Neutrophil (primary cell): ENCODE measurements around the gene LAMC3.

Experiments
- H3K27ac ChIP-seq: fragments of 200-600 bp; sonication (generic); 2 replicates; pipeline ENCODE4 v1.5.1; 2016; ENCODE audit warnings: mild to moderate bottlenecking, moderate library complexity
- H3K27me3 ChIP-seq: fragments of 200-600 bp; sonication (generic); 2 replicates; pipeline ENCODE4 v1.6.0; 2016; ENCODE audit warnings: mild to moderate bottlenecking
- H3K36me3 ChIP-seq: fragments of 200-600 bp; sonication (generic); 2 replicates; pipeline ENCODE4 v1.5.1; 2017
- H3K4me1 ChIP-seq, 2 experiments: fragments of 200-600 bp in 1 of 2; sonication (generic) in 1 of 2; 1 replicate in 1 of 2; 2 replicates in 1 of 2; pipeline versions ENCODE4 v1.5.1 to v1.6.1; 2013 to 2016; ENCODE audit warnings: low read depth in 1 of 2, low read length in 1 of 2, mild to moderate bottlenecking in 1 of 2, moderate library complexity in 1 of 2; ENCODE audit not compliant: control insufficient read depth in 1 of 2, insufficient read depth in 1 of 2
- H3K4me3 ChIP-seq, 2 experiments: fragments of 200-600 bp in 1 of 2; sonication (generic) in 1 of 2; 1 replicate in 1 of 2; 2 replicates in 1 of 2; pipeline ENCODE4 v1.5.1; 2013 to 2016; ENCODE audit warnings: low read depth in 1 of 2, low read length in 1 of 2, mild to moderate bottlenecking in 1 of 2, moderate library complexity in 1 of 2
- H3K9me3 ChIP-seq: fragments of 200-600 bp; sonication (generic); 2 replicates; pipeline ENCODE4 v1.5.1; 2016
- TF ChIP-seq, protein P1 (sequence below): fragments of 200-600 bp; sonication (generic); IDR thresholded peaks from 2 replicates; pipeline ENCODE4 v1.5.1; 2016; ENCODE audit warnings: antibody characterized with exemption

Gene LAMC3

GRCh38 chr9:131050831-131051230, 41.9 kb downstream of the LAMC3 start:
- H3K4me1 ChIP-seq: peaks cover 11 to 13% of the 10 kb centered on the region in 2 experiments
- TF ChIP-seq, protein P1, sequence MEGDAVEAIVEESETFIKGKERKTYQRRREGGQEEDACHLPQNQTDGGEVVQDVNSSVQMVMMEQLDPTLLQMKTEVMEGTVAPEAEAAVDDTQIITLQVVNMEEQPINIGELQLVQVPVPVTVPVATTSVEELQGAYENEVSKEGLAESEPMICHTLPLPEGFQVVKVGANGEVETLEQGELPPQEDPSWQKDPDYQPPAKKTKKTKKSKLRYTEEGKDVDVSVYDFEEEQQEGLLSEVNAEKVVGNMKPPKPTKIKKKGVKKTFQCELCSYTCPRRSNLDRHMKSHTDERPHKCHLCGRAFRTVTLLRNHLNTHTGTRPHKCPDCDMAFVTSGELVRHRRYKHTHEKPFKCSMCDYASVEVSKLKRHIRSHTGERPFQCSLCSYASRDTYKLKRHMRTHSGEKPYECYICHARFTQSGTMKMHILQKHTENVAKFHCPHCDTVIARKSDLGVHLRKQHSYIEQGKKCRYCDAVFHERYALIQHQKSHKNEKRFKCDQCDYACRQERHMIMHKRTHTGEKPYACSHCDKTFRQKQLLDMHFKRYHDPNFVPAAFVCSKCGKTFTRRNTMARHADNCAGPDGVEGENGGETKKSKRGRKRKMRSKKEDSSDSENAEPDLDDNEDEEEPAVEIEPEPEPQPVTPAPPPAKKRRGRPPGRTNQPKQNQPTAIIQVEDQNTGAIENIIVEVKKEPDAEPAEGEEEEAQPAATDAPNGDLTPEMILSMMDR: no peak
- H3K27me3 ChIP-seq: no peaks in the 10 kb centered on the region
- no peaks in the 10 kb centered on the region for H3K36me3 ChIP-seq
- no peaks in the 10 kb centered on the region for H3K9me3 ChIP-seq
- no peak overlapping the region for H3K4me3 ChIP-seq
- no peak overlapping the region for H3K27ac ChIP-seq

DNA sequence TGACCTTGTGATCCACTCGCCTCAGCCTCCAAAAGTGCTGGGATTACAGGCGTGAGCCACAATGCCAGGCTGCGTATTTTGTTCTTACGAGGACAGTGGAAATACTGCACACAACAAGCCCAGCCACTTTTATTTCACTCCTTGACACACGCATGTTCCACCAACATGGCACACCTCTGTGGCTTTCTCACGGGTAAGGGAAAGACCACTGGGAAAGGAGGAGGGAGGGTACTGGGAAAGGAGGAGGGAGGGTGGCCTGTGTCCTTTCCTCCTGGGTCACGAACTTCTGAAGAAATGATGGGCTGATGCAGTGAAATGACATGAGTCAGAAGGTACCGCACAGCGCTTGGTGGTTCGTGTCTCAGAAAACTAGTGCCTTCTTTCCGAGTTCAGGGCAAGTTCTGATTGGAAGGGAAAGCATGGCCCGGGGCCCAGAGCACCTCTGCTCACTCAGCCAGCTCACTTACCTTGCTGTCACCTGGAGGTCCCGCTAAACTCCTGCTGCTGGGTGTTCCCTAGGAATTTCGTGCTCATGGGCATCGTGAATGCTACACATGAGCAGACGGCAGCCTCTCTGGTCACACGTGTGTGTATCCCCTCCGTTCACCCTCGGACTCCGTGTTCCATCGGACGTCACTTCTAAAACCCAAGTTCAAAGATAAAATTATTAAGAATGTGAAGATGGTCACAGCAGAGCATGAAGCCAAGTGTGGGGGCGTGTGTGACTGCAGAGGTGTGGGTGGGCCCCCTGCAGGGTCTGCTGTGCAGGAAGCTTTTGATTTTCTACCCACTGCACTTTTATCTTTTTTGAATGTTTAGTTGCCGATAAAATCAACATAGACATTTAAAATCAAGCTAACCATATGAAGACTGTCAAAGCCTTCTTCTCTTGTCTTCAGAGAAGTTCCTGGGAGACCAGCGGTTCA, 42.9 kb downstream of the LAMC3 start:
- H3K9me3 ChIP-seq: no peaks in the 10 kb centered on the region
- no peak overlapping the region for H3K4me3 ChIP-seq
- no peaks in the 10 kb centered on the region for H3K27me3 ChIP-seq
- H3K36me3 ChIP-seq: no peaks in the 10 kb centered on the region
- H3K27ac ChIP-seq: no peak overlapping the region
- TF ChIP-seq, protein P1: no peak
- H3K4me1 ChIP-seq: peaks cover 7 to 9% of the 10 kb centered on the region in 2 experiments

DNA sequence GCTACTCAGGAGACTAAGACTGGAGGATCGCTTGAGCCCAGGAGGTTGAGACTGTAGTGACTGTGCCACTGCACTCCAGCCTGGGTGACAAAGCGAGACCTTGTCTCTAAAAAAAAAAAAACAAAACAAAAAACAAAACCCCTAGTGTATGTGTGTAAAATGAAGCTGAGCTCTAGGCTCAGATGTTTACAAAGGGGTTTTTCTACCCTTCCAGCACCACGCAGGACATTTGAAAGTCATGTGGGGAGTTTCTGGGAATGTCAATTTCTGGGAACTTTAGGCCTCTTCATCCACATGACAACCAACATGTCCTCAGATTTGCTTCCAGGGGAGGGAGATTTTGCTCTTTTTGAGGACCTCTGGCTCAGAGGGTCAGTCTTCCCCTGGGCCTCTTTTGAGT, 44.9 kb downstream of the LAMC3 start:
- TF ChIP-seq, protein P1: no peak
- Histone ChIP-seq H3K9me3 (no peaks in the 10 kb centered on the region), H3K4me1 (no peaks in the 10 kb centered on the region), H3K36me3 (no peaks in the 10 kb centered on the region), H3K4me3 (no peak overlapping the region), H3K27me3 (no peaks in the 10 kb centered on the region), H3K27ac (no peak overlapping the region)

- H3K27ac ChIP-seq: no peak overlapping the region
- TF ChIP-seq, protein P1: no peak
- no peaks in the 10 kb centered on the region for H3K9me3 ChIP-seq
- H3K27me3 ChIP-seq: no peaks in the 10 kb centered on the region
- no peak overlapping the region for H3K4me3 ChIP-seq
- peaks cover 6% of the 10 kb centered on the region in 2 experiments for H3K4me1 ChIP-seq
- no peaks in the 10 kb centered on the region for H3K36me3 ChIP-seq
Observed at GRCh38 chr9:131056781-131057506, 48.0 kb downstream of the LAMC3 start.

DNA sequence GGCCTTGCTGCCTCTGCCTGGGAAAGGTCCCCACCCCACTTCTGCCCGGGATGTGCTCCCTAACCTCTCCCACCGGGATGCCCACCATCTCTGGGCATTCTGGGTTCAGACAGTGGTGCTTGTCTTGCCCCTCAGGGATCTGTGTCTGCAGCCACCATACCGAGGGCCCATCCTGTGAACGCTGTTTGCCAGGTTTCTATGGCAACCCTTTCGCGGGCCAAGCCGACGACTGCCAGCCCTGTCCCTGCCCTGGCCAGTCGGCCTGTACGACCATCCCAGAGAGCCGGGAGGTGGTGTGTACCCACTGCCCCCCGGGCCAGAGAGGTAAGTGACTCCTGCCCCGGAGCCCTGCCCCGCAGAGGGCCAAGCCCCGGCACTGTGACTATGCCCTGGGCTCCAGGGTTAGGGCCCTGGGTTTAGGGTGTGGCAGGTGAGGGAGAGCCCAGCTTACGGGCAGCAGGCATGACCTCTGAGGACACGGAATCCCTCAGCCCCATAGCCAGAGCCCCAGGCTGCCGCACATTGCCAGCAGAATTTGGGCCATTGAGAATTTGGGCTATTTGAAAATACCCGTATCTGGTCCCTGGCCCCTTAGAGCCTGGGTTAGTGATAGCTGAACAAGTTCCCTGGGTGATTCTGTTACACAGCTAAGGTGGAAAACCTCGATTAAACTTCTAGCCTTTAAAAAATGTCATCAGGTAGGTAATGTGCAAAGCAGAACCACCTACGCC, 52.1 kb downstream of the LAMC3 start:
- Histone ChIP-seq H3K4me1 (peaks cover 6% of the 10 kb centered on the region in 2 experiments), H3K4me3 (no peak overlapping the region), H3K36me3 (no peaks in the 10 kb centered on the region), H3K27me3 (no peaks in the 10 kb centered on the region), H3K27ac (no peak overlapping the region), H3K9me3 (no peaks in the 10 kb centered on the region)
- TF ChIP-seq, protein P1: no peak
